Mesenteric fat pad (tissue), 1 donor: ENCODE measurements around the gene SREK1IP1. TPM values are rescaled to one million over a fixed set of nuclear protein-coding genes. Genes with fewer than 3 reads are reported as not detected.
"Not testable (repeated sequence)": the region's sequence is repeated elsewhere in the genome, so short reads cannot be mapped to it uniquely, and the experiment has no call there.

Experiments
- DNase-seq: peaks from one replicate; pipeline ENCODE4 v3.0.0-alpha.2; 2020; ENCODE audit warnings: low spot score
- total RNA-seq: library from RNA; stranded (reverse); fragmentation: NEBNext Ultra II Directional; extraction: Animal tissue kit (Norgen Biotek cat#: 25700); gene quantifications from one replicate; pipeline ENCODE4 v1.2.1, GENCODE V29; 2021
- donor health status: DM: yes; HTN: yes; CAD: no.

Gene SREK1IP1
- total RNA-seq, 1 donor from 2014 or later = 22.2 TPM

- DNase-seq = no peak
Observed at GRCh38 chr5:64765804-64766504, 2.5 kb downstream of the SREK1IP1 start.

- DNase-seq = no peak
Observed at GRCh38 chr5:64763948-64764503, 4.5 kb downstream of the SREK1IP1 start.

- DNase-seq = no peak
Observed at GRCh38 chr5:64759960-64760660, 8.4 kb downstream of the SREK1IP1 start.

GRCh38 chr5:64758901-64759300 lies 9.6 kb downstream of the SREK1IP1 start:
- DNase-seq = no peak

- no peak for DNase-seq
Observed at GRCh38 chr5:64754066-64754465, 14.4 kb downstream of the SREK1IP1 start.

GRCh38 chr5:64749385-64749784 lies 19.1 kb downstream of the SREK1IP1 start:
- no peak for DNase-seq

- no peak for DNase-seq
Observed at GRCh38 chr5:64746446-64746845, 22.0 kb downstream of the SREK1IP1 start.

GRCh38 chr5:64744914-64745313 lies 23.6 kb downstream of the SREK1IP1 start:
- DNase-seq = no peak

GRCh38 chr5:64742821-64743220 lies 25.7 kb downstream of the SREK1IP1 start:
- DNase-seq = no peak

- DNase-seq = no peak
Observed at GRCh38 chr5:64742411-64742810, 26.1 kb downstream of the SREK1IP1 start.

GRCh38 chr5:64727150-64727549 lies 41.3 kb downstream of the SREK1IP1 start:
- DNase-seq = no peak

GRCh38 chr5:64722588-64722987 lies 45.9 kb downstream of the SREK1IP1 start:
- no peak for DNase-seq

- not testable (repeated sequence) for DNase-seq
Observed at GRCh38 chr5:64714495-64714894, 54.0 kb downstream of the SREK1IP1 start.

GRCh38 chr5:64707191-64707590 lies 61.3 kb downstream of the SREK1IP1 start:
- DNase-seq = no peak

- DNase-seq = not testable (repeated sequence)
Observed at GRCh38 chr5:64706074-64706473, 62.4 kb downstream of the SREK1IP1 start.

GRCh38 chr5:64700765-64701164 lies 67.7 kb downstream of the SREK1IP1 start:
- no peak for DNase-seq

- not testable (repeated sequence) for DNase-seq
Observed at GRCh38 chr5:64696414-64696813, 72.1 kb downstream of the SREK1IP1 start.

GRCh38 chr5:64693636-64694035 lies 74.9 kb downstream of the SREK1IP1 start:
- no peak for DNase-seq

GRCh38 chr5:64691291-64691690 lies 77.2 kb downstream of the SREK1IP1 start:
- DNase-seq = no peak

- DNase-seq = no peak
Observed at GRCh38 chr5:64690417-64691151, 77.9 kb downstream of the SREK1IP1 start, which contains the start of gene SHISAL2B. Gene SHISAL2B (plus strand): TSS chr5:64690503. CDS start chr5:64690624, 121 bp downstream.

- no peak for DNase-seq
Observed at GRCh38 chr5:64690104-64690416, 78.4 kb downstream of the SREK1IP1 start.

- no peak for DNase-seq
Observed at GRCh38 chr5:64688965-64689364, 79.5 kb downstream of the SREK1IP1 start.
